ENCODE data around the gene RXRA.

The RXRA gene

DNA sequence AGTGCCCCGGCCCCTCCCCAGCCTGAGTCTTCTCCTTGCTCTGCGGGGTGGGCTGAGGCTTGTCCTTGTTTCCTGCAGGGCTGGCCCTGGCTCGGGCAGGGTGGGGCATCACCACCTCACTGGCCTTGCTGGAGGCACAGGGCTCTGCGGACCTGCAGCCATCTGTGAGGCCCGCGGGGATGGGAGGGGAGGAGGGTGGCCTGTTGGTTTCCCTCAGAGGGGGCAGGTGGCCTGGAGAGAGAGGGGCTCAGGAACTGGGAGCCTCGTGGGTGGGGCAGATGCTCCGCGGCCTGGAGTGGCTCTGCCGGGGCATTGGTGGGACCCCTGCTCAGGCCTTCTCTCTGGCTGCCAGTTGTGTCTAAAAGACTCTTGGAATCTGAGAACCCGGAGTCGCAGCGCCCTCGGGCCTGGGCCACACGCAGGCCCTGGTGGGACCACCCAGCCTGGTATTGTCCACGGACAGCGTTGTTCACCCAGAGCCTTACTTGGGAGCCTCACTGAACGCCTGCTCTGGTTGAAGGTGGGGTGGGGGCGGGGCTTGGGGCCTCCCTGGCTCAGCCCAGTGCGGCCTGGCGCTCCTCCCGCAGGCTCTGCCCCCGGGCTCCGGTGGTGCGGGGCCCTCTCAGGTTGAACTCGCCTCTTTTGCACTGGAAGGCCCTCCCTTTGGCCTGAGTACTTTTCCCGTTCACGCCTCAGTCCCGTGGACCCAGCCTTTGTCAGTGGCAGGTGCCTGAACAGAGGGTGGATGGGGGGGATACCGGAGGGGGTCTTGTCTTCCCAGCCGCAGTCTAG lies 111.3 kb downstream of the RXRA start:
- DNase-seq = no peak

DNA sequence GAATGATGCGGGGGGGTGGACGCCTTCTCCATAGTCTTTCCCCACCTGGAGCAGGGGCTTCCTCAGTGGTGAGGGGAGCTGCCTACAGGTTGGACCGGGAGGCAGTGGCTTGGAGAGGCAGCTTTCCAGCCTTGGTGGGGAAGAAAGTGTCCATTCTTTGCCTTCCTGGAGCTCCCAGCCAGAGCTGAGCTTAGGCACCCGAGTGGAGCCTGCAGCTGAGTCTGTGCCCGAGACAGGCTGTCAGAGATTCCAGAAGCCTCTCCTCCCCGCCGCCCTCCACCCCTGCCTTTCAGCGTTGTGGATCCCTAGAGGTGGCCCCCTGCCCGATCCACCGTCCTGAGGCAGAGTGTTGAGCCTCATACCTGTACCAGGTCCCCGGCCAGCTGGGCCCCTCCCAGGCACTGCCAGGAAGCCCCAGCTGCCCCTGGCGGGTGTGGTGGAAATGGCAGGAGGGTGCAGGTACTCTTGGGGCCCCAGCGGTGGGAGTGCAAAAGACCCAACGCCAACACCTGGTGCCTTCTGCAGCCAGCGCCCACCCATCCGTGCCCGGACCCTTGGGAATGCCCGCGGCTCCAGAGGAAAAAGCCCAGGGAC lies 112.0 kb downstream of the RXRA start:
- DNase-seq = no peak

DNA sequence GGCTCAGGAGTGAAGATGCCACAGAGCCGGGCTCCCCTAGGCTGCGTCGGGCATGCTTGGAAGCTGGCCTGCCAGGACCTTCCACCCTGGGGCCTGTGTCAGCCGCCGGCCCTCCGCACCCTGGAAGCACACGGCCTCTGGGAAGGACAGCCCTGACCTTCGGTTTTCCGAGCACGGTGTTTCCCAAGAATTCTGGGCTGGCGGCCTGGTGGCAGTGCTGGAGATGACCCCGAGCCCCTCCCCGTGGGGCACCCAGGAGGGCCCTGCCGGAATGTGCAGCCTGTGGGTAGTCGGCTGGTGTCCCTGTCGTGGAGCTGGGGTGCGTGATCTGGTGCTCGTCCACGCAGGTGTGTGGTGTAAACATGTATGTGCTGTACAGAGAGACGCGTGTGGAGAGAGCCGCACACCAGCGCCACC lies 113.1 kb downstream of the RXRA start:
- no peak for DNase-seq

DNA sequence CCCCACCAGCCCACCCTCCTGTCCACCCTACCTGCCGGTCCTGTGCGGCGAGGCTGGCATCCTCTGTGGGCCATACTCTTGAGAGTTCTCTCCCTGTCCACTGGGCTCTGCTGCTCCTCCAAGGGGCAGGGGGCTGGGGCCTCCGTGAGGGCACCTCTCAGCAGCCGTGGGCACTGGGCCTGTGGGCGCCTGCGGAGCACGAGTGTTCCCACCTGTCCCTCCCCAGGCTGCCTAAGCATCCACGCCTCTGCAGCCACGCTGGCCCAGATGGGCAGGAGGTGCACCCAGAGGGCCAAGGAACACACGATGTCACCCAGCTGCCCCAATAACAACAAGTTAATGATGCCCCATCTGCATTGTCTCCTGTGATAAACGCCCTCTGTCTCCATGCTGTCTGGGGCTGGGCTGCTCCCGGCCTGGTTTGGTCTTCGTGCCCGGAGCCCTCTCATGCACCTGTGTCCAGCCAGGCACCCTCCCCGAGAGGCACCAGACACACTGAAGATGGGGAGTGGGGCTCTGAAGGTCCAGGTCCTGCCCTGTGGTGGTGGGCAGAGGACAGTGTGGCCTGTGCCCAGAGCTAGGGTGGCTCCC lies 114.5 kb downstream of the RXRA start:
- no peak for DNase-seq

DNA sequence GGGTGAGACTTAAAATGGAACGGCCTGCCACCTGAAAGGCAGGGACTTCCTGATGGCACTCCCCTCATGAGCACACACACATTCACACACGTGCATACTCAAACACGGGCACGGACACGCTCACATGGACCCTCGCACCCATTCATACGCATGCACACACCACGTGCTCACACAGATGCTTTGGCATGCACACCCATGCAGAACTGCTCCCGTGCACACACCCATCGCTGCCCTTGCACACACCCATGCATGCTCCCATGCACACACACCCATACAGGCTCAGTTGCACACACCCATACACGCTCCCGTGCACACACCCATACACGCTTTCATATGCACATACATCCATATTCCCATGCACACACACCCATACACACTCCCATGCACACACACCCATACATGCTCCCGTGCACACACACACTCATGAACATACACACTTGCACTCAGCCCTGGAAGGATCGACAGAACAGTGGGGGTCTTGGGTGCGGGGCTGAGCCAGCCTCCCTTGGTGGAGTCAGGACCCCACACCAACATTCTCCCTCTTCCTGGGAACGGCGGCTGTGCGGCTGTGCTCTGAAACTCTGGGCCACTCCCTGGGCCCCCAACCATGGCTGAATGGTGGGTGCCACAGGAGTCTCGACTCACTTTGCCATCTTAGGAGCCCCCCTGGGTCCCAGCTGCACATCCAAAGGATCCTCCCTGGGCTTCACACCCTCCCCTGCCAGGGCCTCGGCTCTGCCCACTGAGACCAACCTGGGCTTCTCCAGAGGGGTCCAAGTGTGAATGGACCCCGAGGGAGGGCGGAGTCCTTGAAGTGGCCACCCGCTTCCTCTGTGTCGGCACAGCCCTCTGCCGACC lies 115.2 kb downstream of the RXRA start:
- no peak for DNase-seq

DNA sequence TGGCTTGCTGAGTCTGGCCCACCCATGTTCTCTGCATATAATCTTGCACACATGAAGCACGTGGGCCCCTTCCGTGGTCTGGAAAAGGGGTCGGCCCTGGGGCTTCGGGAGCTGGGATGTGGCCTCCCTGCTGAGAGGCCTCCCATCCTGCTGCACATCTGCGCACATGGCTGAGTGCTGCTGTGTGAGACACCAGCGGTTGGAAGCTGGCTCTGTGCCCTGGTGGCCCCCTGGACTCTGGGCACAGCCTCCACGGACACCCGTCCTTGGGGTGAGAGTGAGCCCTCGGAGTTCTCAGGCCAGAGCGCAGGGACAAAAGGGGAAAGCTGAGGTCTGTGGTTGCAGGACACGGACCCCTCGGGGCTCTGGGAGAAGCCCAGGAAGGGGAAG lies 115.8 kb downstream of the RXRA start:
- DNase-seq = no peak

DNA sequence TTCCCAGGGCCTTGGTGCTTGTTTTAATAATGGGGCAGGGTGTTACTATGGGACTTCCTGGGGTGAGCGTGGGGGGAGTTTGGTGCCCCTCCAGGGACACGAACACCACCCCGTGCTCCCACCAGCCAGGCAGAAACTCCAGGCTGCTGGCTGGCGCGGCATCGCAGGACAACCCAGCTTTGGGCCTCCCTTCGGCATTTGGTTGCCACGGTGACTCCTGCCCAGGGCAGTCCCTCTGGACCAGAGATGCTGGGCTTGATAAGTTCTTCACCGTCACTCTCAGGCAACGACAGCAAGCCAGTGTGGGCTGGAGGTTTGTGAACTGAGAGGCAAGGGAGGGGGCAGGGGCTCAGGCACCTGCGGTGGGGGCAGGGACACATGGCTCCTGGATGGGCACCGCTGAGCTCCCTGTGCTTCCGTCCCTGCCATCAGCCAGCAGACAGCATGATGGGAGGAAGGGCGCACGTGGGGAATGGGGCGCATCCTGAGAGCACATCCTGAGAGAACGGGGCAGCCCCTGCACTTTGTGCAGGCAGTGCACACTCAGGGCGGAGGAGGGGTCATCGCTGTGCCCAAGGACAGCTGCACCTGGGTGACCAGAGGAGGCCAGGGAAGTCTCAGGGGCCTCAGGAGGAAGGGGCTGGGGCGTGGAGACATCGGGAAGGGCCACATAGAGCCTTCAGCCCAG lies 116.4 kb downstream of the RXRA start:
- DNase-seq = no peak

DNA sequence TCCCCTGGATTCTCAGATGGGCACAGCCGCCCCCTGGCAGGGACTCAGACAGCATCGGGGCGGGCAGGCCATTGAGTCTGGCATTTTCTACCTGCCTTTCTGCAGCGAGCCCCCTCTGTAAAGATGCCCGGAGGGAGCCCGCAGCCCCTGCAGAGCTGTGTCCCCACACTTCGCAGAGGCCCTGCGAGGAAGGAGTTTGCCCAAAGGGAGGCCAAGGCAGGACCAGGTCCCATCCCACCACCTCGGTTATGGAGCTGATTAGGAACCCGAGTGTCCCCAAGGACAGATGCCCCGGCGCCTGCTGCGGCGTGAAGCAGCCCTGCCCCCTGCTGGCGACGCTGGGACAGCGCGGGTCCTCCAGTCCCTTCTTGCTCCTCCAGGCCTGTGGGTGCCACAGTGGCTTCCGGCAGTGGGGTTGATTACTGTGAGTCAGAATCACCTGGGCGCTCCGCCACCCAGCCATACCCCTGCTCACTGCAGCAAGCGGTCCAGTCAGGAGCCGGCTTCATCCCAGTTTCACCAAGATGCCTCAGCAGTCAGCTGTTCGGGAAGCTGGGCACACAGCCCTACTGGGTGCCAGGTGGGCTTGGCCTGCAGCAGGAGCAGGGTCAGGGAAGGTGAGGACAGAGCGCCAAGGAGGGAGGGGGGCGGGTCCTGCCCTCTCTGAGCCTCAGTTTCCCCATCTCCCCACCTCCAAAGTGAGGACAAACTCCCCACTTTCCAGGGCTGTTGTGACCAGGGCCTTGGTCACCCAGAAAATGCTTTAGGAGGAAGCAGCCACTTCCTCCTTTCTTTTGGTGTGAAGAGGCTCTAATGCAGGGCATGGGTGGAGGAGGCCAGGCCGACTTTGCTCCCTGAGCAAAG lies 117.2 kb downstream of the RXRA start:
- DNase-seq = peak; percentile 88 to 90

DNA sequence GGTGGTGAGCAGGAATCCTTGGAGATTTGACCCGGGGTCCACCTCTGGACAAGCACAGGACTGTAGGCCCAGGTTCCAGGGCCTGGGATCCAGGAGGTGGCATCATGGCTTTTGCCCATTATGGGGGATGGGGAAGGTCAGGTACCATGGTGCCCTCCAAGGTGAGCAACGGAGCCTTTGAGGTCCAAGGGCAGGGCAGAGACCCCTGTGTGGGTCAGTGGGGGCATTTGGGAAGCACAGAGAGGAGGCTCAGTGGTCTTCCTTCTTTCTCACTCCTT lies 117.7 kb downstream of the RXRA start:
- DNase-seq = no peak

DNA sequence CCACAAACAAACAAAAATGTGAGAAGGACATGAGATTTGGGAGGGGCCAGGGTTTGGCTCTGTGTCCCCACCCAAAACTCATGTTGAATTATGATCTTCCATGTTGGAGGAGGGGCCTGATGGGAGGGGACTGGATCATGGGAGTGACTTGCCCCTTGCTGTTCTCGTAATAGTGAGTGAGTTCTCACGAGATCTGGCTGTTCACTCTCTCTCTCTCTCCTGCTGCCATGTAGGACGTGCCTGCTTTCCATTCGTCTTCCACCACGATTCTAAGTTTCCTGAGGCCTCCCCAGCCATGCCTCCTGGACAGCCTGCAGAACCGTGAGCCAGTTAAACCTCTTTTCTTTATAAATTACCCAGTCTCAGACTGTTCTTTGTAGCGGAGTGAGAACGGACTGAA lies 118.7 kb downstream of the RXRA start:
- DNase-seq = no peak

DNA sequence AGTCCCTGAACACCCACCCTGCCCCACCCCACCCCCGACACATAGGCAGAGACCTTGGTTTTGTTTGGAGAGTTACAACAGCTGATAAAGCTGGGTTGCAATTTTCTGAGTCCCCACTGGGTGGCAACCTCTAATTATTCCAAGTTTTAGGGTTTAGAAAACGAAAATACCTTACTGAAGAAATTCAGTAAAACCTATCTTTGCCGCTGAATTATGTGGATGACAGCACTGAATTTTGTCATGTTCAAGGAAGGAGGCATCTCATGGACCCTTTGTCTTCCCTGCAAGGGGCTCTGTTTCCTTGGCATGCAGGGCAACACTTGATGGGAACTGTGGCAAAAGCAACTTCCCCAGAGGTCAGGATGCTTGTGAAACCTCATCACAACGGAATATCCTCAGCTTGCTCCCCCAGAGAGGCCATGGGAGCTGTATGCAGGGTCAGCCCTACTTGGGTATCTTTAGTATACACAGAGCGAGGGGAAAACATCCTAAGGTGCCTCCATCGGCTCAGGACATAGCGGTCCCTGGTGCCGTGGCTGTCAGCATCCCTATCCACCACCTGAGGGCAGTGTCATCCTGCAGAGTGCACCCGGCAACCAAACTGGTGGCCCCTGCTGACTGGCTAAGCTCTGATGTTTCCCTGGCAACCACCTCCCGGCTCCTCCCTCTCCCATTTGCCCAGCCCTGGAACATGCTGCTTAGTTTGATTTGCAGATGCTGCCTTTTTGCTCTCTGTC lies 123.1 kb downstream of the RXRA start:
- peak; percentile 89 for DNase-seq

DNA sequence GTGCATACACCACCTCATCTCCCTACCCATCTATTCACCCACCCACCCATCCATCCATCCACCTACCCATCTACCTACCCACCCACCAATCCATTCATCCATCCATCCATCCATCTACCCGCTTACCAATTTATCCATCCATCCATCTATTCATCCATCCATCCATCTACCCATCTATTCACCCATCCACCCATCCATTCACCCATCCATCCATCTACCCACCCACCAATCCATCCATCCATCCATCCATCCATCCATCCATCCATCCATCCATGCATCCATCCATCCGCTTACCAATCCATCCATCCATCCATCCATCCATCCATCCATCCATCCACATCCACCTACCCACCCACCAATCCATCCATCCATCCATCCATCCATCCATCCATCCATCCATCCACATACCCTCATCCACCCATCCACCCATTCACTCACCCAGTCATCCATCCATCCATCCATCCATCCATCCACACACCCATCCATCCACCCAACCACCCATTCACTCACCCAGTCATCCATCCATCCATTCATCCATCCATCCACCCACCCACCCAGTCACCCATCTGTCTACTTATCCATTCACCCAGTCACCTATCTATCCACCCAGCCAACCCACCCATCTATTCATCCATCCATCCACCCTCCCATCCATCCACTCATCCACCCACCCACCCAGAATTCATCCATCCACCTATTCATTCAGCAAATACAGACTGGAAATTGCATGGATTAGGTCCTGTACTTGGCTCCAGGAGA lies 125.6 kb downstream of the RXRA start:
- DNase-seq = no peak

DNA sequence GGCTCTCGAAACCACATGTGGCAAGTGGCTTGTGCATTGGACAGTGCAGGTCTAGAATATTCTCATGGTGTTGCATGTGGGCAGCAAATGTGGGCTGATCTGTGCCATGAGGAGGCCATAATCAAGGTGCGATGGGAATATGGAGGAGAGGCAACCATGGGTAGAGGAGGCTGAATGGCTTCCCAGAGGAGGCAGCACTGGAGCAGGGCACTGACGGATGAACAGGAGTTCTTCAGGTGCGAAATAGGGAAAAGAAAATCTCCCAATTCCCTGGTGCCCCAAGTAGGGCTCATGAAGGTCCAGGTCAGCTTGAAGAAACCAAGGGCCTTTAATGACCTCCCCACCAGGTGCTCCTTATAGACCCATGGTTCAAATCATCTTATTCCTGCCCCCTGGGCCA lies 126.5 kb downstream of the RXRA start:
- DNase-seq = no peak

DNA sequence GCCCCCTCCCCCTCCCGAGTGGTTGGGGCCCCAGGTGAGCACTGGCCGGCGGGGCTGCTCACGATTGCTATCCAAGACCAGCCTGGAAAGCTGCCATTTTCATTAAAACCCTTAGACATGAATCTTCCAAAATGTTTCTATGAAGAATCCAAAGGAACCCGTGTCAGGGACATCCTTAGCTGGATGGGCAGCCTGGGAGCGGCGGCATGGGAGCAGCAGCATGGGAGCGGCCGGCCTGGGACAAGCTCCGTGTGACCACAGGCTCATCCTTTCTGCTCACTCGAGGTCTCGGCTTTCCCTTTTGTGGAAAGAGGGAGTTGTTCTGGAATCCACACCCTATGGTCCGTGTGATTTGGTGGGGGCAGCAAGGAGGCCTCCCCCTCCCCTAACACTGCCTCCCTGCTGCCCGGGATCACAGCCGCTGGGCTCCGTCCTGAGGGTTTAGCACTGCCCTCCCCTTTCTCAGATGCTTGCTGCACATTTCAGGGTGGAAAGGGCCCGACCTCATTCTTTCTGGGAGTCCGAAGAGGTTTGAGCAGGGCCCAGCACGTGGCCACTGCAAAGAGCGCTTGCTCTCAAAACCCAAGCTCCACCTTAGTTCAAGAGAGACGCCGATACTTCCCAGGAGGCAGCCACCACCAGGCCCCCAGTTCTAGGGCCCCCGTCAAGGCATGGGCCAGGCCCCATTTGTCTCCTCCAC lies 127.7 kb downstream of the RXRA start:
- no peak for DNase-seq

DNA sequence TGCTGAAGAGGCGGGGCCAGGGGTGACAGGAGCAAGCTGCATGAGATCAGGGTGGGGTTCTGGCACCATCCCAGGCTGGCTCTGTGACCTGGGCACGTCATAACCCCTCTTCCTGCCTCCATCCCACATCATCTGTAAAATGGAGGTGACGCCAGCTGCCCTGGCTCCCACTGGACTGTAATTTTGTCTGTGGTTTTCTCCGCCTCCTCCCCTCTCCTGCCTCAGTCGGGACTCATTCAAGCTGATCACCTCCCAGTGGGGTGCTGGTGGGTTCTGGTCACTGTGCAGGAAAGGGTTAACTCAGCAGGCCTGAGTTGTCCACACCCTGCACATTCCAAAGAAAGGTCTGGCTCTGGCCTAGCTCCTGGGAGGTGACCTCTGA lies 128.2 kb downstream of the RXRA start:
- DNase-seq = no peak

DNA sequence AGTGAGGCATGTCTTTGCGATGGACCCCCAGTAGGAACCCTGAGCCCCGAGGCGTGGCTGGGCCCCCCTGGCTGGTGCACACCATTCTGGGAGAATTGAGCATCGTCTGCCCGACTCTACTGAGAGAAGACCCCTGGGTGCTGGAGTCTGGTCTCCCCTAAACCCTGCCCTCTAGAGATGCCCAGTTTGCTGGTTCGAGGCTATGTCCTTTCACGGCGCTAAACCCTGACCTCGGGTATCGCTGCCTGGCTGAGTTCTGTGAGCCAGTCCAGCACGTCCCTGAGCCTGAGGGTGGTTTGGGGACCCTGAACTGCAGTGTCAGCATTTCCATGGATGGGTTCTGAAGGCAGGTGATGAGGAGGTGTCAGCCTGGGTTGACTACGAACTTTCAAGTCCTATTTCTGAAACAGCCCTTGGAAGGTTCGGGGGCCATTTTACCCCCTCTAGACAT lies 128.8 kb downstream of the RXRA start:
- DNase-seq = no peak

DNA sequence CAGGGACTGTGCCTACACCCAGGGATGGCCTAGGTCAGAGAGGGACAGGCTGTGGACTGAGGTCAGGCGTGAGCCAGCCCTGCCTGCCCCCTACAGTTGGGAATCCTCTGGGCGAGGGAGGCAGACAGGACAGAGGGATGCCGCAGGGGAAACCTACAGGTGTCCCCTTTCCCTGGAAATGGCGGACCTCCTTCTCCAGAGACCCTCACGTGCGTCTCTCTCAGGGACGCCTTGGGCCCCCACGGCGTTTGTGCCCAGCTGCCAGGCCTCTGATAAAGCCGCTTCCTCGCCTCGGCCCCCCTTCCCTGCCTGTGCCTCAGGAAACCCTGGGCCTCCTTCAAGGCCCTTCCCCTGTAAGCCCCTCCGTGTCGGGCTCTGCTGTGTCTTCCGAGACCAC lies 129.3 kb downstream of the RXRA start:
- no peak for DNase-seq

DNA sequence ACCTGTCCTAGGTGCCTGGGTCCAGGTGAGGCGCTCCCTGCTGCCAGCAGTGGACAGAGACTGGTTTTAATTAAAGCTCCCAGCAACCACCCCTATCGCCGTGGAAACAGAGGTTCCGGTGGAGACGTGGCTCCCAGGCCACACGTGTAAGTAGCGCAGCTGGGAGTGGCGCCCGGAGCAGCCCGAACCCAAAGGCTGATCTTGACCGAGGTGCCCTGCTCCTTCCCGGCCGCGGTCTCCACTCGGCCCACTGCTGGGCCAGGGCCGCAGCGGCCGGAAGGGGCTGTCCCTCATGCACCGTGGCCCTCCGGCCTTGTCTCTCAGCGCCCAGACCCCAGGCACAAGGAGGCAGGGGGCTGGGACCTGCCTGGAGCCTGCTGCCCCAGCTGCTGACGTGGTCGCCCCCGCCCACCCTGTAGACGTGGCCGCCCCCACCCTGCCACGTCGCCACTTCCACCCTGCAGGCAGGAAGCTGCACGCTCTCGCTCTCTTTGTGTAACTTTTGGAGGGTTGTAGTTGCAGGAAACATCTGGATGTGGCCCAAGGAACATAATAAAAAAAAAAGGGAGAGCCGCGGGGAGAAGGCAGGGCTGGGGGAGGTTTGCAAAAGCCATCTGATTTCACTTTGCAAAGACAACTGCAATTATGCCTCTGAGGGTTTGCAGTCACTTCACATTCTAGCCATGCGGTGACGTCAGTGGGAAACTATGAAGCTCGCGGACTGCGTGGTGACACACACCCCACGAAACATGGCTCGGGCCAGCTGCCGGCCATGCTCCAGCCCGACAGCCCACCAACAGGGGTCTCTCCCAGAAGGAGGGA lies 129.9 kb downstream of the RXRA start:
- DNase-seq = peak; percentile 80 to 84

DNA sequence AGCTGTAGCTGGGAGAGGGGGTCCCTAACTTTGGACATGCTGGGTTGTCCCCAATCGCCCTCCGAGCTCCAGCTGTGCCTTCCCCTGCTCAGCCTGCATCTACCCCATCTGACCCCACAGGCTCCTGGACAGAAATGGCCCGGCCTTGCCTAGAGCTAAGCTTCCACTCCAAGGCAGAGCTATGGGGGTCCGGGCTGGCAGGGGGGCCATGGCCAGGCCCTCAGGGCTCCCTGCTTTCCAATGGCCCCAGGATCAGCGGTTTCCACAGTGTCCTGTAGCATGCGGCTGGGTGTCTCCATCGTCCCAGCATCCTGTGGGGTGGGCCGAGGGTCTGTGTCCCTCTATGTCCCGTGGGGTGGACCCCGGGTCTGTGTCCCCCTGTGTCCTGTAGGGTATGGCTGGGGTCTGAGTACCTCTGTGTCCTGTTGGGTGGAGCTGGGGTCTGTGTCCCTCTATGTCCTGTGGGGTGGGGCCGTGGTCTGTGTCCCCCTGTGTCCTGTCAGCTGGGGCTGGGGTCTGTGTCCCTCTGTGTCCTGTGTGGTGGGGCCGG lies 130.6 kb downstream of the RXRA start:
- DNase-seq = no peak

Measured in CD4-positive, alpha-beta T cell treated with Interferon alpha-2 for 1 hour (primary cell).